Smooth muscle cell (in vitro differentiated cells): ENCODE data around the gene CSNK1G1. TPM values are rescaled to one million over a fixed set of nuclear protein-coding genes. Genes with fewer than 3 reads are reported as not detected.

Source experiments
- DNase-seq: peaks from one replicate; lab custom pipeline; 2025; ENCODE audit not compliant: unreplicated experiment; lab: John Stamatoyannopoulos, UW
- H2AFZ ChIP-seq: fragments of 200-600 bp; sonication (generic); 2 replicates; pipeline ENCODE4 v1.6.0; 2016; ENCODE audit warnings: antibody characterized with exemption, low read depth, mild to moderate bottlenecking
- H3F3A ChIP-seq: fragments of 200-600 bp; sonication (generic); 2 replicates; pipeline ENCODE4 v1.6.0; 2017; ENCODE audit warnings: antibody characterized with exemption, low read depth
- H3K27ac ChIP-seq: fragments of 200-600 bp; sonication (generic); 2 replicates; pipeline ENCODE4 v1.5.1; 2016; ENCODE audit warnings: low read depth, mild to moderate bottlenecking
- H3K27me3 ChIP-seq: fragments of 200-600 bp; sonication (generic); 2 replicates; pipeline ENCODE4 v1.6.1; 2016; ENCODE audit warnings: low read depth, mild to moderate bottlenecking
- H3K36me3 ChIP-seq: fragments of 200-600 bp; sonication (generic); 2 replicates; pipeline ENCODE4 v1.5.1; 2016; ENCODE audit warnings: low read depth
- H3K4me1 ChIP-seq: fragments of 200-600 bp; sonication (generic); 2 replicates; pipeline ENCODE4 v1.5.1; 2016; ENCODE audit warnings: low read depth
- H3K4me2 ChIP-seq: fragments of 200-600 bp; sonication (generic); 2 replicates; pipeline ENCODE4 v1.6.0; 2016; ENCODE audit warnings: mild to moderate bottlenecking
- H3K4me3 ChIP-seq: fragments of 200-600 bp; sonication (generic); 2 replicates; pipeline ENCODE4 v1.5.1; 2016; ENCODE audit warnings: mild to moderate bottlenecking
- H3K79me2 ChIP-seq: fragments of 200-600 bp; sonication (generic); 2 replicates; pipeline ENCODE4 v1.6.0; 2016; ENCODE audit warnings: low read depth, mild to moderate bottlenecking
- H3K9ac ChIP-seq: fragments of 200-600 bp; sonication (generic); 2 replicates; pipeline ENCODE4 v1.6.0; 2016; ENCODE audit warnings: low read depth
- H3K9me3 ChIP-seq: fragments of 200-600 bp; sonication (generic); replicated peaks from 2 replicates; pipeline ENCODE4 v1.5.1; 2016; ENCODE audit warnings: low read depth
- H4K20me1 ChIP-seq: fragments of 200-600 bp; sonication (generic); 2 replicates; pipeline ENCODE4 v1.6.0; 2016; ENCODE audit warnings: low read depth
- CTCF ChIP-seq: fragments of 200-600 bp; sonication (generic); IDR thresholded peaks from 2 replicates; pipeline ENCODE4 v1.5.1; 2017; ENCODE audit warnings: borderline replicate concordance, mild to moderate bottlenecking, antibody characterized with exemption; ENCODE audit not compliant: insufficient read depth, poor library complexity, severe bottlenecking
- WGBS: methylation state at CpG from one replicate; pipeline ENCODE4 v1.1.7; 2016; ENCODE audit warnings: low lambda C conversion rate; 5-methylcytosine and 5-hydroxymethylcytosine counted together
- polyA plus RNA-seq: library from polyadenylated mRNA; unstranded; fragments of >200 nt; fragmentation: Nextera tagmentation; extraction: Ambion mirVana; gene quantifications from 2 replicates; pipeline ENCODE4 v1.2.1, GENCODE V29; 2016
- total RNA-seq: library from RNA; depleted of rRNA; stranded (reverse); fragments of >200 nt; gene quantifications from 2 replicates; pipeline ENCODE4 v1.2.3, GENCODE V29; 2014

The CSNK1G1 gene
- total and polyA plus RNA-seq, 2 experiments from 2014 or later: 12.8 to 23.2 TPM

GRCh38 chr15:64216730-64217428, 139.1 kb downstream of the CSNK1G1 start:
- Histone ChIP-seq H3F3A (no peaks in the 10 kb centered on the region), H2AFZ (no peak overlapping the region), H3K36me3 (no peaks in the 10 kb centered on the region), H3K27me3 (no peaks in the 10 kb centered on the region), H3K9me3 (no peaks in the 10 kb centered on the region), H3K9ac (no peak overlapping the region), H3K27ac (no peak overlapping the region), H4K20me1 (peaks cover 46% of the 10 kb centered on the region), H3K79me2 (no peaks in the 10 kb centered on the region), H3K4me1 (no peaks in the 10 kb centered on the region), H3K4me2 (no peak overlapping the region), H3K4me3 (no peak overlapping the region)
- 74% methylated on average over 2 of the region's 2 CpGs for WGBS
- no peak for TF ChIP-seq CTCF
- DNase-seq: no peak

GRCh38 chr15:64216196-64216595, 139.8 kb downstream of the CSNK1G1 start:
- H3K4me3 ChIP-seq: no peak overlapping the region
- H3K79me2 ChIP-seq: no peaks in the 10 kb centered on the region
- no peak overlapping the region for H3K27ac ChIP-seq
- H3K9me3 ChIP-seq: no peaks in the 10 kb centered on the region
- no peak overlapping the region for H3K9ac ChIP-seq
- H3K4me2 ChIP-seq: no peak overlapping the region
- no peak for DNase-seq
- TF ChIP-seq CTCF: no peak
- no peaks in the 10 kb centered on the region for H3F3A ChIP-seq
- 95% methylated on average over 3 of the region's 3 CpGs for WGBS
- no peaks in the 10 kb centered on the region for H3K4me1 ChIP-seq
- peaks cover 39% of the 10 kb centered on the region for H4K20me1 ChIP-seq
- no peak overlapping the region for H2AFZ ChIP-seq
- no peaks in the 10 kb centered on the region for H3K36me3 ChIP-seq
- H3K27me3 ChIP-seq: no peaks in the 10 kb centered on the region

- 98% methylated on average over 3 of the region's 3 CpGs for WGBS
- no peak for DNase-seq
- no peak for TF ChIP-seq CTCF
- Histone ChIP-seq H3K4me3 (no peak overlapping the region), H3K9ac (no peak overlapping the region), H3K27me3 (no peaks in the 10 kb centered on the region), H3K4me2 (no peak overlapping the region), H4K20me1 (peaks cover 18% of the 10 kb centered on the region), H3F3A (no peaks in the 10 kb centered on the region), H3K79me2 (no peaks in the 10 kb centered on the region), H3K4me1 (no peaks in the 10 kb centered on the region), H3K27ac (no peak overlapping the region), H2AFZ (no peak overlapping the region), H3K9me3 (no peaks in the 10 kb centered on the region), H3K36me3 (no peaks in the 10 kb centered on the region)
Observed at GRCh38 chr15:64213646-64214045, 142.3 kb downstream of the CSNK1G1 start.

- H3K27ac ChIP-seq: no peak overlapping the region
- H3K9ac ChIP-seq: no peak overlapping the region
- H3K4me1 ChIP-seq: no peaks in the 10 kb centered on the region
- no peaks in the 10 kb centered on the region for H3K36me3 ChIP-seq
- WGBS: 97% methylated on average over 2 of the region's 2 CpGs
- no peak overlapping the region for H3K4me2 ChIP-seq
- H3K27me3 ChIP-seq: no peaks in the 10 kb centered on the region
- no peak for TF ChIP-seq CTCF
- H4K20me1 ChIP-seq: peaks cover 3% of the 10 kb centered on the region
- H3K79me2 ChIP-seq: no peaks in the 10 kb centered on the region
- DNase-seq: no peak
- H3K9me3 ChIP-seq: no peaks in the 10 kb centered on the region
- no peak overlapping the region for H2AFZ ChIP-seq
- no peak overlapping the region for H3K4me3 ChIP-seq
- no peaks in the 10 kb centered on the region for H3F3A ChIP-seq
Observed at GRCh38 chr15:64211696-64212095, 144.3 kb downstream of the CSNK1G1 start.
